H1 (cell line): ENCODE results near the gene FCRL4. TPM values are rescaled to one million over a fixed set of nuclear protein-coding genes. Genes with fewer than 3 reads are reported as not detected.

Source experiments
- BCL11A ChIP-seq, 2 experiments: IDR thresholded peaks; one replicate each; pipeline ENCODE4 v1.6.1; 2011; ENCODE audit warnings: low read depth in 2 of 2, low read length in 2 of 2, mild to moderate bottlenecking in 2 of 2
- EZH2 ChIP-seq: fragments of 200-600 bp; sonication (generic); IDR thresholded peaks from 2 replicates; pipeline ENCODE4 v1.7.1; 2012; ENCODE audit warnings: low read depth, mild to moderate bottlenecking, moderate library complexity, low read length, inconsistent platforms; ENCODE audit not compliant: severe bottlenecking
- FOSL1 ChIP-seq: IDR thresholded peaks from 2 replicates; pipeline ENCODE4 v1.6.1; 2011; ENCODE audit warnings: mild to moderate bottlenecking, low read depth, low read length, moderate library complexity; ENCODE audit not compliant: insufficient read depth
- KDM5A ChIP-seq: fragments of 200-600 bp; IDR thresholded peaks from 2 replicates; pipeline ENCODE4 v1.7.1; 2012; ENCODE audit warnings: mild to moderate bottlenecking, low read length, inconsistent platforms, mixed read lengths
- POLR2AphosphoS5 ChIP-seq: IDR thresholded peaks from 2 replicates; pipeline ENCODE4 v1.6.1; 2011; ENCODE audit warnings: low read depth, low read length
- RBBP5 ChIP-seq: IDR thresholded peaks from 2 replicates; pipeline ENCODE4 v1.7.1; 2012; ENCODE audit warnings: low read depth, mild to moderate bottlenecking, inconsistent platforms, low read length, moderate library complexity, borderline replicate concordance
- SIX5 ChIP-seq: IDR thresholded peaks from 2 replicates; pipeline ENCODE4 v1.6.1; 2011; ENCODE audit warnings: mild to moderate bottlenecking, low read depth, low read length
- SRF ChIP-seq: IDR thresholded peaks from 2 replicates; pipeline ENCODE4 v1.6.1; 2011; ENCODE audit warnings: mild to moderate bottlenecking, low read depth, low read length, moderate library complexity
- SUZ12 ChIP-seq: fragments of 200-600 bp; sonication (generic); IDR thresholded peaks from 2 replicates; pipeline ENCODE4 v1.6.1; 2012; ENCODE audit warnings: mild to moderate bottlenecking, inconsistent platforms, low read length, moderate library complexity, mixed read lengths
- YY1 ChIP-seq: IDR thresholded peaks from 2 replicates; pipeline ENCODE4 v1.6.1; 2011; ENCODE audit warnings: low read depth, mild to moderate bottlenecking, low read length
- polyA plus RNA-seq, 7 experiments: library from polyadenylated mRNA; depleted of rRNA in 3 of 7; stranded (reverse) in 5 of 7; unstranded in 2 of 7; fragments of >200 nt in 5 of 7; fragments of 200-250 nt in 2 of 7; gene quantifications; 1 replicate in 5 of 7; 2 replicates in 1 of 7; 4 replicates in 1 of 7; pipeline versions ENCODE4 v1.2.1 to v1.2.3, GENCODE V29; 2011 to 2013; ENCODE audit warnings: missing spikeins in 2 of 7, mixed read lengths in 2 of 7
- total RNA-seq: library from RNA; stranded (reverse); fragmentation: NEBNext Ultra II Directional; extraction: Animal tissue kit (Norgen Biotek cat#: 25700); gene quantifications from 2 replicates; pipeline ENCODE4 v1.2.1, GENCODE V29; 2021
- TF ChIP-seq, protein P1 (sequence below): fragments of 300-600 bp; sonication (generic); IDR thresholded peaks from 2 replicates; pipeline ENCODE4 v1.7.1; 2012; ENCODE audit warnings: low read length, moderate library complexity, mild to moderate bottlenecking, inconsistent platforms; ENCODE audit not compliant: insufficient replicate concordance

Gene FCRL4
- total and polyA plus RNA-seq, 2 of the 8 experiments (the other 6 are each of a cell fraction or from before 2014, with no cell fraction given), result not detected

GRCh38 chr1:157523774-157524493 lies 74.0 kb downstream of the FCRL4 start (continued):
- TF ChIP-seq, protein P1, sequence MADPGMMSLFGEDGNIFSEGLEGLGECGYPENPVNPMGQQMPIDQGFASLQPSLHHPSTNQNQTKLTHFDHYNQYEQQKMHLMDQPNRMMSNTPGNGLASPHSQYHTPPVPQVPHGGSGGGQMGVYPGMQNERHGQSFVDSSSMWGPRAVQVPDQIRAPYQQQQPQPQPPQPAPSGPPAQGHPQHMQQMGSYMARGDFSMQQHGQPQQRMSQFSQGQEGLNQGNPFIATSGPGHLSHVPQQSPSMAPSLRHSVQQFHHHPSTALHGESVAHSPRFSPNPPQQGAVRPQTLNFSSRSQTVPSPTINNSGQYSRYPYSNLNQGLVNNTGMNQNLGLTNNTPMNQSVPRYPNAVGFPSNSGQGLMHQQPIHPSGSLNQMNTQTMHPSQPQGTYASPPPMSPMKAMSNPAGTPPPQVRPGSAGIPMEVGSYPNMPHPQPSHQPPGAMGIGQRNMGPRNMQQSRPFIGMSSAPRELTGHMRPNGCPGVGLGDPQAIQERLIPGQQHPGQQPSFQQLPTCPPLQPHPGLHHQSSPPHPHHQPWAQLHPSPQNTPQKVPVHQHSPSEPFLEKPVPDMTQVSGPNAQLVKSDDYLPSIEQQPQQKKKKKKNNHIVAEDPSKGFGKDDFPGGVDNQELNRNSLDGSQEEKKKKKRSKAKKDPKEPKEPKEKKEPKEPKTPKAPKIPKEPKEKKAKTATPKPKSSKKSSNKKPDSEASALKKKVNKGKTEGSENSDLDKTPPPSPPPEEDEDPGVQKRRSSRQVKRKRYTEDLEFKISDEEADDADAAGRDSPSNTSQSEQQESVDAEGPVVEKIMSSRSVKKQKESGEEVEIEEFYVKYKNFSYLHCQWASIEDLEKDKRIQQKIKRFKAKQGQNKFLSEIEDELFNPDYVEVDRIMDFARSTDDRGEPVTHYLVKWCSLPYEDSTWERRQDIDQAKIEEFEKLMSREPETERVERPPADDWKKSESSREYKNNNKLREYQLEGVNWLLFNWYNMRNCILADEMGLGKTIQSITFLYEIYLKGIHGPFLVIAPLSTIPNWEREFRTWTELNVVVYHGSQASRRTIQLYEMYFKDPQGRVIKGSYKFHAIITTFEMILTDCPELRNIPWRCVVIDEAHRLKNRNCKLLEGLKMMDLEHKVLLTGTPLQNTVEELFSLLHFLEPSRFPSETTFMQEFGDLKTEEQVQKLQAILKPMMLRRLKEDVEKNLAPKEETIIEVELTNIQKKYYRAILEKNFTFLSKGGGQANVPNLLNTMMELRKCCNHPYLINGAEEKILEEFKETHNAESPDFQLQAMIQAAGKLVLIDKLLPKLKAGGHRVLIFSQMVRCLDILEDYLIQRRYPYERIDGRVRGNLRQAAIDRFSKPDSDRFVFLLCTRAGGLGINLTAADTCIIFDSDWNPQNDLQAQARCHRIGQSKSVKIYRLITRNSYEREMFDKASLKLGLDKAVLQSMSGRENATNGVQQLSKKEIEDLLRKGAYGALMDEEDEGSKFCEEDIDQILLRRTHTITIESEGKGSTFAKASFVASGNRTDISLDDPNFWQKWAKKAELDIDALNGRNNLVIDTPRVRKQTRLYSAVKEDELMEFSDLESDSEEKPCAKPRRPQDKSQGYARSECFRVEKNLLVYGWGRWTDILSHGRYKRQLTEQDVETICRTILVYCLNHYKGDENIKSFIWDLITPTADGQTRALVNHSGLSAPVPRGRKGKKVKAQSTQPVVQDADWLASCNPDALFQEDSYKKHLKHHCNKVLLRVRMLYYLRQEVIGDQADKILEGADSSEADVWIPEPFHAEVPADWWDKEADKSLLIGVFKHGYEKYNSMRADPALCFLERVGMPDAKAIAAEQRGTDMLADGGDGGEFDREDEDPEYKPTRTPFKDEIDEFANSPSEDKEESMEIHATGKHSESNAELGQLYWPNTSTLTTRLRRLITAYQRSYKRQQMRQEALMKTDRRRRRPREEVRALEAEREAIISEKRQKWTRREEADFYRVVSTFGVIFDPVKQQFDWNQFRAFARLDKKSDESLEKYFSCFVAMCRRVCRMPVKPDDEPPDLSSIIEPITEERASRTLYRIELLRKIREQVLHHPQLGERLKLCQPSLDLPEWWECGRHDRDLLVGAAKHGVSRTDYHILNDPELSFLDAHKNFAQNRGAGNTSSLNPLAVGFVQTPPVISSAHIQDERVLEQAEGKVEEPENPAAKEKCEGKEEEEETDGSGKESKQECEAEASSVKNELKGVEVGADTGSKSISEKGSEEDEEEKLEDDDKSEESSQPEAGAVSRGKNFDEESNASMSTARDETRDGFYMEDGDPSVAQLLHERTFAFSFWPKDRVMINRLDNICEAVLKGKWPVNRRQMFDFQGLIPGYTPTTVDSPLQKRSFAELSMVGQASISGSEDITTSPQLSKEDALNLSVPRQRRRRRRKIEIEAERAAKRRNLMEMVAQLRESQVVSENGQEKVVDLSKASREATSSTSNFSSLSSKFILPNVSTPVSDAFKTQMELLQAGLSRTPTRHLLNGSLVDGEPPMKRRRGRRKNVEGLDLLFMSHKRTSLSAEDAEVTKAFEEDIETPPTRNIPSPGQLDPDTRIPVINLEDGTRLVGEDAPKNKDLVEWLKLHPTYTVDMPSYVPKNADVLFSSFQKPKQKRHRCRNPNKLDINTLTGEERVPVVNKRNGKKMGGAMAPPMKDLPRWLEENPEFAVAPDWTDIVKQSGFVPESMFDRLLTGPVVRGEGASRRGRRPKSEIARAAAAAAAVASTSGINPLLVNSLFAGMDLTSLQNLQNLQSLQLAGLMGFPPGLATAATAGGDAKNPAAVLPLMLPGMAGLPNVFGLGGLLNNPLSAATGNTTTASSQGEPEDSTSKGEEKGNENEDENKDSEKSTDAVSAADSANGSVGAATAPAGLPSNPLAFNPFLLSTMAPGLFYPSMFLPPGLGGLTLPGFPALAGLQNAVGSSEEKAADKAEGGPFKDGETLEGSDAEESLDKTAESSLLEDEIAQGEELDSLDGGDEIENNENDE, result no peak
- TF ChIP-seq SIX5, result no peak
- no peak for TF ChIP-seq YY1
- TF ChIP-seq SRF, result no peak
- TF ChIP-seq FOSL1, result no peak
- no peak for TF ChIP-seq RBBP5
- no peak for TF ChIP-seq KDM5A
- TF ChIP-seq POLR2AphosphoS5, result no peak
- no peak for TF ChIP-seq SUZ12
- TF ChIP-seq EZH2, result no peak
- no peak for TF ChIP-seq BCL11A (IDR thresholded peaks at IDR 0.05; ENCODE audit: low read depth in 2 of 2, low read length in 2 of 2)
